NCI-H128 (cell line): ENCODE data around the gene PRR13.

Experiments
- DNase-seq: peaks from one replicate; lab custom pipeline; 2025; ENCODE audit not compliant: unreplicated experiment; lab: John Stamatoyannopoulos, UW

Gene PRR13

DNA sequence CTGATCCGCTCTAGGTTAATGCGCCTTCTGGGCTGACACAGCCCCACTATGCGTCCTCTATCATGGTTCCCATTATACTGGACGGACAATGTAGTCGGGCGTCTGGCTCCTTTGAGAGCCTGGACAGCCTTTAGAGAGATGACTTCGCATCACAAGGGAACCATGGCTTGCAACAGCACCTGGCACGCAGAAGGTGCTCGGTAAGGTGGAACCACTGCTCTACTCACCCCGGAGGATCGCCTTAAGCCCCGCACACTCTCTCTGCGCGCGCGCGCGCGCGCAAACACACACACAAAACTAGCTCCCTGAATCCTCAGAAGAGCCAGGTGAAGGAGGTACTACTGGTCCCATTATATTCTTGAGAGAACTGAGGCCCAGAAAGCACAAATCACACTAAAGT is 50.7 kb downstream of the PRR13 start:
- DNase-seq = no peak

DNA sequence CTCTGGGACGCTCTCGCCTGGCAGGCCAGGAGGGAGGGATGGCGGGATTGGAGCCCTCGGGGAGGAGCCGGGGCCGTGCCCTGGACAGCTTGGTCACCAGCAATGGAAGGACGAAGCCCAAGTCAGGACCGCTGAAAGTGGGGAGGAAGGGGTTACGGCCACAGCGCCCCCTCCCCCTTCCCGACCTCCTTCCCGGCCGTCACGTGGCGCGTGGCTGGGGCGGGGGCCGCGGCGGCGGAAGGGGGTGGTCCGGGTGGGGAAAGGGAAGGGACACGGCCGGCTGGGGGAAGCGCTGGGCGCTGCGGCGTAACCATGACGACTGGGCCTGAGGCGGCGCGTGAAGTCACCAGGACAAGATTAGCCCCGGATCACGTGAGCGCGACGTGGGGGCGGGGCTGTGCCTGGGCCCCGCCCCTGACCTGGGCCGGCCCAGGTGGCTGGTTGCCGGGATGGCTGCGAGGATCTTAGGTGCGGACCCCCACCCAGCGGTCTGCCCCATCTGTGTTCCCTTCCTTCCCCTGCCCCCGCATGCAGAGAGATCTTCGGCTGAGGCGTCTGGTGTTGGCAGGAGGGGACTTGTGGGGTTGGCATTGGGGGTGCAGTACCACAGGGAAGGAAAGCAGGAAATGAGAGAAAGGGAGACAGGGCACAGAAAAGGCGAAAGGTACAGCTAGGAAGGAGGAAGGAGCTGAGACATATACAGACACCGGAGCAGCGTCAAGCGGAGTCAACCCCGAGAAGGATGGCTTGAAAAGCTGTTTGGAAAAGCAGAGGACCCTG is 51.5 kb downstream of the PRR13 start:
- peak; percentile 74 for DNase-seq

DNA sequence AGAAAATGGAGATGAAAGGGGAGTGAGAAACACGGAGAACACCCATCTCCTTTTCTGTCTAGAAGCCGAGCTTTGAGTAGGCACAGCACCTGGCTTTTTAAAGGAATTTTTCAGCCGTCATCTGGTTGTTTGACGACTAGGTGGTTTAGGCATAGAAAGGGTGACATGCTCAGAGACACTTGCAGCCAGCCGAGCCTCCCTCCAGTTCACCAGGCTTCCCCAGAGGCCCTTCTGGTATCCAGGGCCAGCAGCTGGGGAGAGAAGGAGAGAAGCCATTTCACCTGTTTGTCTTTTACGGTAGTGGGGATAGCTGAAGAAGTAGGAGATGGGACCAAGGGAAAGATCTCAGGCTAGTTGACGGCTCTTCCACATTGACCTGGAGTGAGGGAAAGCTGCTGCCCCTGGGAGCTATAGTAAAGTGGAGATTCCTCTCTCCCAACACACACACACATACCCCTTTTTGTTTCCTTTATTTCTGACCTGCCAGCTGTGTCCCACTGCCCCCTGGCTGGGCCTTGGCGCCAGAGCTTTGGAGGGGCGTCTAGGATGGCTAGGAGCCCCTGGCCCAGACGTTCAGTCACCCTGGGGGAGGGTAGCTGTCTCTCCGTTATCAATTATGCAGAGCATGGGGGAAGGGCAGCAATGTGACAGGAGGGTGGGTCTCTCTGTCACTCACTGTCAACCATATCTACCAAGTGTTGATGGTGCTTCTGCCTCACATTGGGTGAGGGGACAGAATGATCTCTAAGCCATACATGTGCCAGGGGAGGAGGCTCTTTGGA is 52.3 kb downstream of the PRR13 start:
- no peak for DNase-seq
